Heart right ventricle (tissue), 16 donors: ENCODE data around the gene NALCN. TPM values are rescaled to one million over a fixed set of nuclear protein-coding genes. Genes with fewer than 3 reads are reported as not detected.

Source experiments
- ATAC-seq, 8 donors: fragments of 200-7000 bp; cut with Tn5 transposase; one replicate each; pipeline ENCODE4 v1.9.1; 2020; ENCODE audit warnings: mild to moderate bottlenecking in 8 of 8, moderate library complexity in 8 of 8, moderate number of reproducible peaks in 1 of 8
- DNase-seq, 2 donors: peaks; one replicate each; pipeline ENCODE4 v3.0.0-alpha.2; 2020
- H3K27ac ChIP-seq, 10 donors: fragments of 200-600 bp; sonication (generic) in 2 of 10; one replicate each; pipeline versions ENCODE4 v1.5.0 to v1.8.0; 2020 to 2022; ENCODE audit warnings: mild to moderate bottlenecking in 3 of 10
- H3K27me3 ChIP-seq, 7 donors: fragments of 200-600 bp; one replicate each; pipeline ENCODE4 v1.8.0; 2021 to 2022; ENCODE audit warnings: mild to moderate bottlenecking in 2 of 7
- H3K36me3 ChIP-seq, 9 donors: fragments of 200-600 bp; sonication (generic) in 1 of 9; one replicate each; pipeline versions ENCODE4 v1.5.0 to v1.8.0; 2020 to 2022; ENCODE audit warnings: mild to moderate bottlenecking in 2 of 9
- H3K4me1 ChIP-seq, 9 donors: fragments of 200-600 bp; sonication (generic) in 1 of 9; one replicate each; pipeline versions ENCODE4 v1.5.0 to v1.8.0; 2020 to 2022; ENCODE audit warnings: mild to moderate bottlenecking in 4 of 9
- H3K4me3 ChIP-seq, 10 donors: fragments of 200-600 bp; sonication (generic) in 2 of 10; one replicate each; pipeline versions ENCODE4 v1.5.0 to v1.8.0; 2020 to 2022; ENCODE audit warnings: mild to moderate bottlenecking in 7 of 10, moderate library complexity in 2 of 10
- H3K9me3 ChIP-seq, 11 donors: fragments of 200-600 bp in 10 of 11; sonication (generic) in 2 of 11; one replicate each; pipeline versions ENCODE4 v1.5.0 to v1.8.0; 2013 to 2022; ENCODE audit warnings: mild to moderate bottlenecking in 2 of 11, control low read depth in 1 of 11, moderate library complexity in 1 of 11
- WGBS, 2 donors: extraction: QIAGEN DNeasy Blood & Tissue Kit; methylation state at CpG; one replicate each; pipeline ENCODE4 v1.1.7; 2013; ENCODE audit warnings: inconsistent platforms in 1 of 2; 5-methylcytosine and 5-hydroxymethylcytosine counted together
- intact Hi-C, 10 donors: fragments of 100-400 bp; cut with DNase I; formaldehyde crosslinking; loops; one replicate each; pipeline versions ENCODE4 v1.11.1 to v1.14.2; 2022
- polyA plus RNA-seq, 2 donors: library from polyadenylated mRNA; stranded (reverse); fragments of 200-250 nt; gene quantifications; one replicate each; pipeline ENCODE4 v1.2.3, GENCODE V29; 2013
- total RNA-seq, 10 donors: library from RNA; stranded (reverse); fragmentation: NEBNext Ultra II Directional in 3 of 10; extraction: Animal tissue kit (Norgen Biotek cat#: 25700) in 3 of 10; gene quantifications; one replicate each; pipeline versions ENCODE4 v1.2.1 to v1.2.4, GENCODE V29; 2021 to 2023
- TF ChIP-seq, protein P1 (sequence below), 9 donors: fragments of 200-600 bp; sonication (generic) in 2 of 9; IDR thresholded peaks; one replicate each; pipeline versions ENCODE4 v1.5.0 to v1.8.0; 2021 to 2022; ENCODE audit warnings: antibody characterized with exemption in 9 of 9, mild to moderate bottlenecking in 5 of 9, moderate library complexity in 1 of 9
- donor health status: Arrhythmogenic right ventricular cardiomyopathy.
- donor health status: ischemic (EF 13 %, LVEDD 7.1; RV severe dilation, severe dysfunction).
- donor health status: healthy with polysubstance abuse.
- donor health status: DM: no; HTN: yes; CAD: no.
- donor health status: DM: no; HTN: no; CAD: no.
- donor health status: ischemic (EF 25% LVEDD 6.9; RV normal size, moderate dysfunction).
- donor health status: ischemic (EF 25% LVEDD 5.7; RV mildly dilated, moderate dysfunction).
- donor health status: healthy.
- donor health status: DM: yes; HTN: yes; CAD: no.
- donor health status: Ischemic cardiomyopathy.
- donor health status: ischemic (EF 35%, LVEDD 5.7; RV mildly dilated, moderate dysfunction).
- donor health status: nonischemic (EF 11% LVEDD 7.7; RV severe dilation, severe dysfunction).
- donor health status: DM: yes; HTN: yes; CAD: no.
- donor health status: PGD.
- donor health status: ischemic (EF 29% LVEDD 5.4; RV normal size, mild dysfunction).
- donor health status: nonischemic (EF 23%, LVEDD 6.1; RV moderate dilation, normal function).

Gene NALCN
- total and polyA plus RNA-seq, 12 donors, result 0.01 to 9.3 (median 7.8) TPM

- intact Hi-C loops, result no loop called here
These were observed 356.5 kb downstream of the NALCN start for GRCh38 chr13:101059793-101060192.

DNA sequence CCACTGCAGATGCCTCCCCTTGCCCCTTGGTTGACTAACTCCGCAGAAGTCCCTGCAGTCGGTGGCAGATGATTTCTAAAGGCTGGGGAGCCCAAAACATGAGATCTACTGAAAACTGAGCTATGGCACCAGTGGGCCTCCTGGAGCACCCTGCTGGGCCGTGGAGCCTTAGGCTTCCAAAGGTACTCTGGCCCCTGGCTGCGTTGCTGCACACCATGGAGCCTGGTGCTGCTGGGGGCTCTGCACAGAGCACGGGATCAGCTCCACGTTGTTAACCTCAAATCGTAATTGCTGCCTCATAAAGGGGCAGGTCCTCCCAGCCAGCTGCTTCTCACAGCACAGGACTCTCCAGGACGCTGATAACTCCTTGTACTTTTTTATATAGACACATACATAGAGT, 357.5 kb downstream of the NALCN start:
- intact Hi-C loops, result no loop called here
- Histone ChIP-seq H3K4me1 (no peaks in the 10 kb centered on the region), H3K27ac (no peak overlapping the region), H3K9me3 (no peaks in the 10 kb centered on the region), H3K27me3 (no peaks in the 10 kb centered on the region), H3K36me3 (no peaks in the 10 kb centered on the region), H3K4me3 (no peak overlapping the region)
- ATAC-seq, result no peak
- WGBS, 2 donors, result 62 to 66% methylated on average over 8 of the region's 8 CpGs
- no peak for DNase-seq
- TF ChIP-seq, protein P1, sequence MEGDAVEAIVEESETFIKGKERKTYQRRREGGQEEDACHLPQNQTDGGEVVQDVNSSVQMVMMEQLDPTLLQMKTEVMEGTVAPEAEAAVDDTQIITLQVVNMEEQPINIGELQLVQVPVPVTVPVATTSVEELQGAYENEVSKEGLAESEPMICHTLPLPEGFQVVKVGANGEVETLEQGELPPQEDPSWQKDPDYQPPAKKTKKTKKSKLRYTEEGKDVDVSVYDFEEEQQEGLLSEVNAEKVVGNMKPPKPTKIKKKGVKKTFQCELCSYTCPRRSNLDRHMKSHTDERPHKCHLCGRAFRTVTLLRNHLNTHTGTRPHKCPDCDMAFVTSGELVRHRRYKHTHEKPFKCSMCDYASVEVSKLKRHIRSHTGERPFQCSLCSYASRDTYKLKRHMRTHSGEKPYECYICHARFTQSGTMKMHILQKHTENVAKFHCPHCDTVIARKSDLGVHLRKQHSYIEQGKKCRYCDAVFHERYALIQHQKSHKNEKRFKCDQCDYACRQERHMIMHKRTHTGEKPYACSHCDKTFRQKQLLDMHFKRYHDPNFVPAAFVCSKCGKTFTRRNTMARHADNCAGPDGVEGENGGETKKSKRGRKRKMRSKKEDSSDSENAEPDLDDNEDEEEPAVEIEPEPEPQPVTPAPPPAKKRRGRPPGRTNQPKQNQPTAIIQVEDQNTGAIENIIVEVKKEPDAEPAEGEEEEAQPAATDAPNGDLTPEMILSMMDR (IDR thresholded peaks at IDR 0.05), result no peak

More at GRCh38 chr13:101059793-101060192, 356.5 kb downstream of the NALCN start:
- WGBS, 2 donors, result 71 to 77% methylated on average over 10 of the region's 10 CpGs
- no peak for ATAC-seq
- H3K36me3 ChIP-seq, result no peaks in the 10 kb centered on the region
- H3K27me3 ChIP-seq, result no peaks in the 10 kb centered on the region
- no peak overlapping the region for H3K4me3 ChIP-seq
- no peaks in the 10 kb centered on the region for H3K4me1 ChIP-seq
- H3K27ac ChIP-seq, result no peak overlapping the region
- no peak for DNase-seq
- H3K9me3 ChIP-seq, result no peaks in the 10 kb centered on the region
- TF ChIP-seq, protein P1 (IDR thresholded peaks at IDR 0.05), result no peak

DNA sequence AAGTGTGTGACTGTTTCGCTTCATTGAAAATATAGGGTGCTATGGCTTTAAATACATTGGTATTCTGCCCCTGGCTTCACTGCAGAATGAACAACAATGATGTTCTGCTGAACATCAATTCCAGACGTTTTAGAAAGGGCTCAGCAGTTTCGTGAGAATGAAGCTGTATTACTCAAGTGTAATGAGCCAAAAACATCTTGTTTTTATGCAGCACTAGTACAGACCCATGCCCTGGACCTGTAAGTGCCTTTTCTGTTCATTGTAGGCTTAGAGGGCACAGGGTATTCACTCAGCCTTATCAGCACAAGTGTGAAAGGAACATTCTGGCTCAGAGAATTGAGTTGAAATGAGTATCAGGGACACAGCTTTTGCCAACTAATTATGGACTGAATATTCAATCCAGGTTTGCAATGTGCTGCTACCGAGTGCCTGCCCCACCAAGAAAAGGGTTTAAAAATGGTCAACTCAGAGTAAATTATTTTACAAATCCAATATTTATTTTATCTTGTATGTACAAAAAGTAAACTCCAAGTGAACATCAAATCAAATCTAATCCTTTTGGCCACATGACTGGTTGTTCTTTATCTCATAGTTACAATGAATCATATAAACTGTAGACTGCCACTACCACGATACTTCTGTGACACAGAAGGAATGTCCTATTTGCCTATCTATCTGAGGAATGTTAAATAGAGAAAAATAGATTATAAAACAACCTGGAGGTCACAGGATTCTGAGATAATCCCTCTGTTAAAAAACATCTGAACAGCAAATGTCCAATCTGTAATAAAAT, 362.8 kb downstream of the NALCN start:
- TF ChIP-seq, protein P1 (IDR thresholded peaks at IDR 0.05), result no peak
- no peaks in the 10 kb centered on the region for H3K9me3 ChIP-seq
- no peaks in the 10 kb centered on the region for H3K36me3 ChIP-seq
- 46 to 47% methylated on average over 5 of the region's 5 CpGs for WGBS, 2 donors
- H3K4me1 ChIP-seq, result no peaks in the 10 kb centered on the region
- no peaks in the 10 kb centered on the region for H3K27me3 ChIP-seq
- H3K4me3 ChIP-seq, result no peak overlapping the region
- intact Hi-C loops, result no loop called here
- ATAC-seq (no peak), DNase-seq (no peak)
- no peak overlapping the region for H3K27ac ChIP-seq

DNA sequence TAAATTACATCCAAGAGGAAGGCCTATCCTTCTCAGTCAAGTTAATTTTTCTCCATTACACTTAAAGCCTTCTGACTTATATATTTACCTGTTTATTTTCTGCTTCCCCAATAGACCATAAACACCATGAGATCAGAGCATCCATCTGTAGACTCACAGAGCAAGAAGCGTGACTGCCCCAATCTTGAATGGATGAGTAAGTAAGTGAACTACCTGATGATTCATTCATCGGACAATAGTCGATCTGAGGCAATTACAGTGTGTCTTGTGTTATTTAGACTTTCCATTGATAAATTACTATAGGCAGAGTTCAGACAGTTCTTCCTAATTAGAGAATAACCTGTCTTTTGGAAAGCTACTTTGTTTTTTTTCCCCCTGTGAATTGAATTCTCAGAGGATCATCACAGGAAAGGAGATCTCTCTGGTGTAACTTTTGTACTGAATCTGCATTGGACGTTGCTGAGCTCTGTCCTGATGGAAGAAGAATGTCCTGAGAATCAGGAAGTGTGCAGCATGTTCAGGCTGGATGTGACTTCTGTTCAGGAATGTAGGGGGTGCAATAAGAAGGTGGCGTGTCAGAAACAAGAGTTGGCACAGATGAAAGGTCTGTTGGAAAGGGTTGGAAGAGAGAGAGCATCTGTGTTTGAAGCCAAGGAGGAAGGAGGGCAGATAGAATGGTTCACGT, 367.0 kb downstream of the NALCN start:
- Histone ChIP-seq H3K27me3 (no peaks in the 10 kb centered on the region), H3K4me3 (no peak overlapping the region), H3K9me3 (peaks cover 0 to 11% (median 0%) of the 10 kb centered on the region in 11 donors), H3K27ac (no peak overlapping the region), H3K4me1 (no peaks in the 10 kb centered on the region), H3K36me3 (no peaks in the 10 kb centered on the region)
- no peak for DNase-seq
- intact Hi-C loops, result no loop called here
- ATAC-seq, result no peak
- WGBS, 2 donors, result 65 to 67% methylated on average over 6 of the region's 6 CpGs
- TF ChIP-seq, protein P1 (IDR thresholded peaks at IDR 0.05), result no peak
